WTC11 (cell line): ENCODE data around the gene GCNT4.

Experiments
- AFF4 ChIP-seq: sonication (generic); formaldehyde crosslinking; IDR thresholded peaks from 2 replicates; pipeline ENCODE4 v1.8.1; 2023; ENCODE audit warnings: mild to moderate bottlenecking, missing genetic modification reagents, borderline replicate concordance
- ELF4 ChIP-seq: sonication (generic); formaldehyde crosslinking; IDR thresholded peaks from 2 replicates; pipeline ENCODE4 v1.8.1; 2022; ENCODE audit warnings: low read depth, mild to moderate bottlenecking, moderate library complexity, missing genetic modification reagents
- ESRRA ChIP-seq: sonication (generic); formaldehyde crosslinking; IDR thresholded peaks from 2 replicates; pipeline ENCODE4 v1.8.1; 2022; ENCODE audit warnings: mild to moderate bottlenecking, missing genetic modification reagents, borderline replicate concordance
- FOXP1 ChIP-seq: sonication (generic); formaldehyde crosslinking; IDR thresholded peaks from 2 replicates; pipeline ENCODE4 v1.8.0; 2022; ENCODE audit warnings: missing genetic modification reagents, mild to moderate bottlenecking, moderate library complexity, borderline replicate concordance
- HMGA2 ChIP-seq: fragments of 250-450 bp; sonication (Bioruptor Pico); IDR thresholded peaks from 2 replicates; pipeline ENCODE4 v1.4.0; 2021; ENCODE audit warnings: mild to moderate bottlenecking, moderate library complexity
- IRF1 ChIP-seq: sonication (generic); formaldehyde crosslinking; IDR thresholded peaks from 2 replicates; pipeline ENCODE4 v1.8.0; 2023; ENCODE audit warnings: missing genetic modification reagents
- PRRX2 ChIP-seq: fragments of 250-450 bp; sonication (Bioruptor Pico); IDR thresholded peaks from 2 replicates; pipeline ENCODE4 v1.8.0; 2021; ENCODE audit warnings: mild to moderate bottlenecking
- TEAD4 ChIP-seq: sonication (generic); formaldehyde crosslinking; IDR thresholded peaks from 2 replicates; pipeline ENCODE4 v1.8.0; 2022; ENCODE audit warnings: mild to moderate bottlenecking, missing genetic modification reagents
- ZNF425 ChIP-seq: fragments of 250-450 bp; sonication (Bioruptor Pico); conservative IDR thresholded peaks from 2 replicates; pipeline ENCODE4 v1.9.0; 2021; ENCODE audit warnings: mild to moderate bottlenecking
- ZSCAN18 ChIP-seq: fragments of 250-450 bp; sonication (Bioruptor Pico); IDR thresholded peaks from 2 replicates; pipeline ENCODE4 v2.1.2; 2022; ENCODE audit warnings: mild to moderate bottlenecking, moderate library complexity
- TF ChIP-seq, protein P1 (sequence below): sonication (generic); formaldehyde crosslinking; IDR thresholded peaks from 2 replicates; pipeline ENCODE4 v1.8.0; 2022; ENCODE audit warnings: mild to moderate bottlenecking, missing genetic modification reagents
- TF ChIP-seq, protein P2 (sequence below): fragments of 200-600 bp; IDR thresholded peaks from 2 replicates; pipeline ENCODE4 v1.8.0; 2022; ENCODE audit warnings: antibody characterized with exemption
- TF ChIP-seq, protein P3 (sequence below): sonication (generic); formaldehyde crosslinking; IDR thresholded peaks from 2 replicates; pipeline ENCODE4 v1.8.1; 2023; ENCODE audit warnings: mild to moderate bottlenecking, missing genetic modification reagents, moderate library complexity
- TF ChIP-seq, protein P4 (sequence below): sonication (generic); formaldehyde crosslinking; IDR thresholded peaks from 2 replicates; pipeline ENCODE4 v1.8.0; 2023; ENCODE audit warnings: missing genetic modification reagents, mild to moderate bottlenecking, borderline replicate concordance

- TF ChIP-seq, protein P1, sequence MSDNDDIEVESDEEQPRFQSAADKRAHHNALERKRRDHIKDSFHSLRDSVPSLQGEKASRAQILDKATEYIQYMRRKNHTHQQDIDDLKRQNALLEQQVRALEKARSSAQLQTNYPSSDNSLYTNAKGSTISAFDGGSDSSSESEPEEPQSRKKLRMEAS (CRISPR knock-in tag) = no peak
- TF ChIP-seq, protein P2, sequence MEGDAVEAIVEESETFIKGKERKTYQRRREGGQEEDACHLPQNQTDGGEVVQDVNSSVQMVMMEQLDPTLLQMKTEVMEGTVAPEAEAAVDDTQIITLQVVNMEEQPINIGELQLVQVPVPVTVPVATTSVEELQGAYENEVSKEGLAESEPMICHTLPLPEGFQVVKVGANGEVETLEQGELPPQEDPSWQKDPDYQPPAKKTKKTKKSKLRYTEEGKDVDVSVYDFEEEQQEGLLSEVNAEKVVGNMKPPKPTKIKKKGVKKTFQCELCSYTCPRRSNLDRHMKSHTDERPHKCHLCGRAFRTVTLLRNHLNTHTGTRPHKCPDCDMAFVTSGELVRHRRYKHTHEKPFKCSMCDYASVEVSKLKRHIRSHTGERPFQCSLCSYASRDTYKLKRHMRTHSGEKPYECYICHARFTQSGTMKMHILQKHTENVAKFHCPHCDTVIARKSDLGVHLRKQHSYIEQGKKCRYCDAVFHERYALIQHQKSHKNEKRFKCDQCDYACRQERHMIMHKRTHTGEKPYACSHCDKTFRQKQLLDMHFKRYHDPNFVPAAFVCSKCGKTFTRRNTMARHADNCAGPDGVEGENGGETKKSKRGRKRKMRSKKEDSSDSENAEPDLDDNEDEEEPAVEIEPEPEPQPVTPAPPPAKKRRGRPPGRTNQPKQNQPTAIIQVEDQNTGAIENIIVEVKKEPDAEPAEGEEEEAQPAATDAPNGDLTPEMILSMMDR = no peak
- TF ChIP-seq, protein P3, sequence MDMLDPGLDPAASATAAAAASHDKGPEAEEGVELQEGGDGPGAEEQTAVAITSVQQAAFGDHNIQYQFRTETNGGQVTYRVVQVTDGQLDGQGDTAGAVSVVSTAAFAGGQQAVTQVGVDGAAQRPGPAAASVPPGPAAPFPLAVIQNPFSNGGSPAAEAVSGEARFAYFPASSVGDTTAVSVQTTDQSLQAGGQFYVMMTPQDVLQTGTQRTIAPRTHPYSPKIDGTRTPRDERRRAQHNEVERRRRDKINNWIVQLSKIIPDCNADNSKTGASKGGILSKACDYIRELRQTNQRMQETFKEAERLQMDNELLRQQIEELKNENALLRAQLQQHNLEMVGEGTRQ (CRISPR knock-in tag) = no peak
- TF ChIP-seq ESRRA (no peak), ELF4 (CRISPR knock-in tag) (no peak), IRF1 (no peak), TEAD4 (CRISPR knock-in tag) (no peak), HMGA2 (CRISPR knock-in tag) (no peak), AFF4 (CRISPR knock-in tag) (no peak), ZSCAN18 (CRISPR knock-in tag) (no peak), PRRX2 (CRISPR knock-in tag) (no peak), ZNF425 (no peak), FOXP1 (CRISPR knock-in tag) (no peak)
- TF ChIP-seq, protein P4, sequence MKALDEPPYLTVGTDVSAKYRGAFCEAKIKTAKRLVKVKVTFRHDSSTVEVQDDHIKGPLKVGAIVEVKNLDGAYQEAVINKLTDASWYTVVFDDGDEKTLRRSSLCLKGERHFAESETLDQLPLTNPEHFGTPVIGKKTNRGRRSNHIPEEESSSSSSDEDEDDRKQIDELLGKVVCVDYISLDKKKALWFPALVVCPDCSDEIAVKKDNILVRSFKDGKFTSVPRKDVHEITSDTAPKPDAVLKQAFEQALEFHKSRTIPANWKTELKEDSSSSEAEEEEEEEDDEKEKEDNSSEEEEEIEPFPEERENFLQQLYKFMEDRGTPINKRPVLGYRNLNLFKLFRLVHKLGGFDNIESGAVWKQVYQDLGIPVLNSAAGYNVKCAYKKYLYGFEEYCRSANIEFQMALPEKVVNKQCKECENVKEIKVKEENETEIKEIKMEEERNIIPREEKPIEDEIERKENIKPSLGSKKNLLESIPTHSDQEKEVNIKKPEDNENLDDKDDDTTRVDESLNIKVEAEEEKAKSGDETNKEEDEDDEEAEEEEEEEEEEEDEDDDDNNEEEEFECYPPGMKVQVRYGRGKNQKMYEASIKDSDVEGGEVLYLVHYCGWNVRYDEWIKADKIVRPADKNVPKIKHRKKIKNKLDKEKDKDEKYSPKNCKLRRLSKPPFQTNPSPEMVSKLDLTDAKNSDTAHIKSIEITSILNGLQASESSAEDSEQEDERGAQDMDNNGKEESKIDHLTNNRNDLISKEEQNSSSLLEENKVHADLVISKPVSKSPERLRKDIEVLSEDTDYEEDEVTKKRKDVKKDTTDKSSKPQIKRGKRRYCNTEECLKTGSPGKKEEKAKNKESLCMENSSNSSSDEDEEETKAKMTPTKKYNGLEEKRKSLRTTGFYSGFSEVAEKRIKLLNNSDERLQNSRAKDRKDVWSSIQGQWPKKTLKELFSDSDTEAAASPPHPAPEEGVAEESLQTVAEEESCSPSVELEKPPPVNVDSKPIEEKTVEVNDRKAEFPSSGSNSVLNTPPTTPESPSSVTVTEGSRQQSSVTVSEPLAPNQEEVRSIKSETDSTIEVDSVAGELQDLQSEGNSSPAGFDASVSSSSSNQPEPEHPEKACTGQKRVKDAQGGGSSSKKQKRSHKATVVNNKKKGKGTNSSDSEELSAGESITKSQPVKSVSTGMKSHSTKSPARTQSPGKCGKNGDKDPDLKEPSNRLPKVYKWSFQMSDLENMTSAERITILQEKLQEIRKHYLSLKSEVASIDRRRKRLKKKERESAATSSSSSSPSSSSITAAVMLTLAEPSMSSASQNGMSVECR (CRISPR knock-in tag) = no peak
Observed at GRCh38 chr5:75021800-75022199, 30.6 kb downstream of the GCNT4 start.
